Activated B cell treated with CpG ODN at 0.5 μM for 24 hours (primary cell): ENCODE results near the gene CD83. TPM values are rescaled to one million over a fixed set of nuclear protein-coding genes. Genes with fewer than 3 reads are reported as not detected.
A peak's percentile ranks its signal among the peaks of the same experiment; 100 is the strongest.
"Not testable (repeated sequence)": the region's sequence is repeated elsewhere in the genome, so short reads cannot be mapped to it uniquely, and the experiment has no call there.

Experiments
- ATAC-seq: fragments of 200-7000 bp; cut with Tn5 transposase; one replicate; pipeline ENCODE4 v1.10.0; 2021; ENCODE audit warnings: low read depth, mild to moderate bottlenecking, moderate library complexity
- CTCF ChIA-PET: fragments of 350-600 bp; sonication (Branson Sonifier 250); formaldehyde crosslinking; loops from one replicate; lab custom pipeline; 2021; ENCODE audit warnings: antibody characterized with exemption; lab: Charles Lee
- POLR2A ChIA-PET: fragments of 350-600 bp; sonication (Branson Sonifier 250); formaldehyde crosslinking; loops from one replicate; lab custom pipeline; 2021; ENCODE audit warnings: antibody characterized with exemption; lab: Charles Lee
- DNase-seq: peaks from one replicate; pipeline ENCODE4 v3.0.0; 2022
- H3K27ac Mint-ChIP-seq: one replicate; pipeline ENCODE4 v1.8.0; 2020; ENCODE audit warnings: mixed read lengths
- H3K27me3 Mint-ChIP-seq: one replicate; pipeline ENCODE4 v1.8.0; 2021; ENCODE audit warnings: mixed read lengths
- H3K36me3 Mint-ChIP-seq: one replicate; pipeline ENCODE4 v1.8.0; 2021; ENCODE audit warnings: low read depth, mixed read lengths
- H3K4me1 Mint-ChIP-seq: one replicate; pipeline ENCODE4 v1.8.0; 2021; ENCODE audit warnings: mixed read lengths
- H3K4me3 Mint-ChIP-seq: one replicate; pipeline ENCODE4 v1.8.0; 2020; ENCODE audit warnings: mild to moderate bottlenecking, mixed read lengths
- H3K9me3 Mint-ChIP-seq: one replicate; pipeline ENCODE4 v1.8.0; 2020; ENCODE audit warnings: mixed read lengths
- CTCF ChIP-seq: fragments of 200-600 bp; IDR thresholded peaks from one replicate; pipeline ENCODE4 v1.8.0; 2022; ENCODE audit warnings: antibody characterized with exemption, mild to moderate bottlenecking
- intact Hi-C: fragments of 100-400 bp; cut with micrococcal nuclease; formaldehyde crosslinking; loops from one replicate; pipeline ENCODE4 v1.15.1; 2024
- total RNA-seq: library from RNA; stranded (reverse); gene quantifications from 2 replicates; pipeline ENCODE4 v1.2.3, GENCODE V29; 2022

The CD83 gene
- total RNA-seq, 1 donor from 2014 or later: 483 TPM

- no peak for ATAC-seq
- H3K36me3 Mint-ChIP-seq: no peaks in the 10 kb centered on the region
- ChIA-PET CTCF (interaction anchor here (1.0 to 1.6 kb wide), 3 partner anchors 37 to 1271 kb away, joined by 3 to 4 read pairs (median 3); no protein-coding TSS in a partner anchor), POLR2A (interaction anchor here (0.6 to 16.4 kb wide), 9 partner anchors 14 to 257 kb away, joined by 3 to 349 read pairs (median 9); partner anchors contain the start of genes CD83 and MCUR1)
- H3K4me3 Mint-ChIP-seq: peak overlapping the region; percentile 19
- no peaks in the 10 kb centered on the region for H3K27me3 Mint-ChIP-seq
- no peak for TF ChIP-seq CTCF
- H3K4me1 Mint-ChIP-seq: peaks cover 65% of the 10 kb centered on the region
- no peaks in the 10 kb centered on the region for H3K9me3 Mint-ChIP-seq
- no peak for DNase-seq
- intact Hi-C loops: no loop called here
- peak overlapping the region; percentile 73 for H3K27ac Mint-ChIP-seq
Observed at GRCh38 chr6:14072084-14072483, 45.5 kb upstream of the CD83 start.

GRCh38 chr6:14073561-14074354 is 43.8 kb upstream of the CD83 start:
- intact Hi-C loops, DNase-seq, H3K27me3 Mint-ChIP-seq, H3K36me3 Mint-ChIP-seq, H3K9me3 Mint-ChIP-seq: not testable (repeated sequence)
- CTCF ChIA-PET: interaction anchor here (1.7 to 3.8 kb wide), 2 partner anchors 18 to 36 kb away, joined by 5 to 15 read pairs; no protein-coding TSS in a partner anchor
- peaks cover 67% of the 10 kb centered on the region for H3K4me1 Mint-ChIP-seq
- peak overlapping the region; percentile 70 for H3K4me3 Mint-ChIP-seq
- peak overlapping the region; percentile 95 for H3K27ac Mint-ChIP-seq
- ATAC-seq: peak; percentile 63
- POLR2A ChIA-PET: interaction anchor here (0.7 to 16.4 kb wide), 10 partner anchors 12 to 262 kb away, joined by 3 to 349 read pairs (median 23); partner anchors contain the start of genes CD83 and RNF182

GRCh38 chr6:14074476-14075094 is 43.0 kb upstream of the CD83 start:
- H3K4me3 Mint-ChIP-seq: peak overlapping the region; percentile 81
- intact Hi-C loops: loop anchor here (1.0 to 5.0 kb wide), 6 partner anchors 14 to 262 kb away; partner anchors contain the start of genes CD83 and MCUR1
- peak overlapping the region; percentile 95 for H3K27ac Mint-ChIP-seq
- POLR2A ChIA-PET: interaction anchor here (0.8 to 16.4 kb wide), 10 partner anchors 8 to 163 kb away, joined by 3 to 349 read pairs (median 23); partner anchors contain the start of gene CD83
- no peak for TF ChIP-seq CTCF
- H3K27me3 Mint-ChIP-seq: no peaks in the 10 kb centered on the region
- H3K4me1 Mint-ChIP-seq: peaks cover 70% of the 10 kb centered on the region
- DNase-seq (no peak), ATAC-seq (peak; percentile 6)
- H3K36me3 Mint-ChIP-seq: no peaks in the 10 kb centered on the region
- CTCF ChIA-PET: interaction anchor here (0.7 to 3.8 kb wide), 7 partner anchors 7 to 53 kb away, joined by 3 to 15 read pairs (median 5); partner anchors contain the start of gene CD83
- H3K9me3 Mint-ChIP-seq: no peaks in the 10 kb centered on the region

GRCh38 chr6:14075095-14075503 is 42.5 kb upstream of the CD83 start:
- no peak for DNase-seq
- intact Hi-C loops: loop anchor here (1.0 to 5.0 kb wide), 6 partner anchors 13 to 263 kb away; partner anchors contain the start of genes CD83 and MCUR1
- H3K9me3 Mint-ChIP-seq: no peaks in the 10 kb centered on the region
- ChIA-PET CTCF (interaction anchor here (0.7 to 3.8 kb wide), 7 partner anchors 8 to 53 kb away, joined by 3 to 15 read pairs (median 5); partner anchors contain the start of gene CD83), POLR2A (interaction anchor here (0.8 to 16.4 kb wide), 10 partner anchors 8 to 164 kb away, joined by 3 to 349 read pairs (median 23); partner anchors contain the start of gene CD83)
- H3K4me3 Mint-ChIP-seq: peak overlapping the region; percentile 81
- no peaks in the 10 kb centered on the region for H3K27me3 Mint-ChIP-seq
- H3K4me1 Mint-ChIP-seq: peaks cover 75% of the 10 kb centered on the region
- no peaks in the 10 kb centered on the region for H3K36me3 Mint-ChIP-seq
- peak overlapping the region; percentile 95 for H3K27ac Mint-ChIP-seq
- peak; percentile 73 for ATAC-seq
- TF ChIP-seq CTCF: no peak

GRCh38 chr6:14077193-14077867 is 40.2 kb upstream of the CD83 start:
- DNase-seq (no peak), ATAC-seq (no peak)
- no peaks in the 10 kb centered on the region for H3K9me3 Mint-ChIP-seq
- intact Hi-C loops: loop anchor here (5.0 kb wide), 1 partner anchor 265 kb away; the partner anchor contains the start of gene MCUR1
- ChIA-PET POLR2A (interaction anchor here (0.7 to 16.4 kb wide), 7 partner anchors 8 to 42 kb away, joined by 3 to 349 read pairs (median 4); partner anchors contain the start of gene CD83), CTCF (interaction anchor here (2.1 kb wide), 1 partner anchor 11 kb away, joined by 7 read pairs; no protein-coding TSS in a partner anchor)
- no peaks in the 10 kb centered on the region for H3K27me3 Mint-ChIP-seq
- peak overlapping the region; percentile 60 for H3K27ac Mint-ChIP-seq
- no peak for TF ChIP-seq CTCF
- H3K4me1 Mint-ChIP-seq: peaks cover 69% of the 10 kb centered on the region
- H3K36me3 Mint-ChIP-seq: no peaks in the 10 kb centered on the region
- no peak overlapping the region for H3K4me3 Mint-ChIP-seq
